HepG2 (cell line): ENCODE data around the gene ERP27. TPM values are rescaled to one million over a fixed set of nuclear protein-coding genes. Genes with fewer than 3 reads are reported as not detected.

ENCODE experiments used
- ATAC-seq: fragments of 200-7000 bp; cut with Tn5 transposase; 3 replicates; pipeline ENCODE4 v1.9.1; 2020; ENCODE audit warnings: mild to moderate bottlenecking, moderate library complexity
- BruUV-seq: library from RNA; stranded (reverse); fragments of 400-500 nt; replicated peaks from 2 replicates; lab custom pipeline; 2021; lab: Mats Ljungman, UMichigan
- CTCF ChIA-PET: fragments of 300-600 bp; formaldehyde crosslinking; extraction: SDS; loops from one replicate; lab custom pipeline; 2021; ENCODE audit warnings: low total read pairs, inconsistent platforms, low intra/inter-chr PET ratio; lab: Yijun Ruan, JAX
- POLR2A ChIA-PET: fragments of 350-600 bp; sonication (Branson Sonifier 250); formaldehyde crosslinking; loops from one replicate; lab custom pipeline; 2020; ENCODE audit warnings: antibody characterized with exemption, inconsistent platforms; lab: Yijun Ruan, JAX
- DNase-seq: peaks from one replicate; pipeline ENCODE4 v3.0.0-alpha.2; 2015; ENCODE audit warnings: low spot score
- FAIRE-seq: peaks from 3 replicates; lab custom pipeline; 2011; peaks lifted over from hg19 to GRCh38; lab: Jason Lieb, UNC
- H2AFZ ChIP-seq: one replicate; pipeline ENCODE4 v1.6.1; 2011; ENCODE audit warnings: low read length, inconsistent platforms
- H3K27ac ChIP-seq: fragments of 300-600 bp; 3 replicates; pipeline ENCODE4 v1.8.0; 2011; ENCODE audit warnings: mixed run types, mild to moderate bottlenecking, mixed read lengths, low read length, inconsistent platforms; ENCODE audit not compliant: insufficient read depth; ENCODE audit errors: extremely low read length
- H3K27me3 ChIP-seq, 2 experiments: fragments of 200-600 bp in 1 of 2; 2 replicates in 1 of 2; 3 replicates in 1 of 2; pipeline versions ENCODE4 v1.6.0 to v1.8.0; 2011; ENCODE audit warnings: low read length in 2 of 2, mild to moderate bottlenecking in 2 of 2, moderate library complexity in 2 of 2, inconsistent platforms in 1 of 2; ENCODE audit not compliant: insufficient read depth in 2 of 2, control insufficient read depth in 1 of 2
- H3K36me3 ChIP-seq, 2 experiments: fragments of 200-600 bp in 1 of 2; replicated peaks in 1 of 2; 2 replicates in 1 of 2; 3 replicates in 1 of 2; pipeline versions ENCODE4 v1.5.1 to v1.8.0; 2011; ENCODE audit warnings: low read length in 2 of 2, inconsistent platforms in 1 of 2; ENCODE audit not compliant: insufficient read depth in 2 of 2, control insufficient read depth in 1 of 2
- H3K4me1 ChIP-seq: 2 replicates; pipeline ENCODE4 v1.5.1; 2012; ENCODE audit warnings: low read length, inconsistent platforms; ENCODE audit not compliant: insufficient read depth
- H3K4me2 ChIP-seq: 2 replicates; pipeline ENCODE4 v1.6.0; 2011; ENCODE audit warnings: low read depth, low read length, inconsistent platforms
- H3K4me3 ChIP-seq, 3 experiments: fragments of 200-600 bp in 1 of 3; sonication (generic), shearing (Covaris generic) in 1 of 3; replicated peaks in 1 of 3; 2 replicates each; pipeline ENCODE4 v1.5.1; 2011 to 2016; ENCODE audit warnings: low read length in 3 of 3, inconsistent platforms in 2 of 3, low read depth in 2 of 3, mild to moderate bottlenecking in 2 of 3, control low read depth in 1 of 3, mixed read lengths in 1 of 3; ENCODE audit not compliant: insufficient read depth in 1 of 3
- H3K79me2 ChIP-seq: one replicate; pipeline ENCODE4 v1.6.1; 2011; ENCODE audit warnings: low read length, inconsistent platforms; ENCODE audit not compliant: insufficient read depth
- H3K9ac ChIP-seq: 2 replicates; pipeline ENCODE4 v1.6.0; 2011; ENCODE audit warnings: mild to moderate bottlenecking, low read depth, low read length, inconsistent platforms; ENCODE audit not compliant: insufficient read depth
- H3K9me3 ChIP-seq: 2 replicates; pipeline ENCODE4 v1.5.1; 2012; ENCODE audit warnings: mild to moderate bottlenecking, low read length
- H4K20me1 ChIP-seq: 2 replicates; pipeline ENCODE4 v1.6.0; 2011; ENCODE audit warnings: inconsistent platforms, mild to moderate bottlenecking, low read length, moderate library complexity; ENCODE audit not compliant: insufficient read depth
- SP5 ChIP-seq: IDR thresholded peaks from 2 replicates; pipeline ENCODE4 v1.6.1; 2016; ENCODE audit warnings: low read depth, borderline replicate concordance
- ZEB1 ChIP-seq: IDR thresholded peaks from 2 replicates; pipeline ENCODE4 v1.6.1; 2012; ENCODE audit warnings: mild to moderate bottlenecking, low read depth, inconsistent platforms; ENCODE audit not compliant: insufficient replicate concordance
- ZNF577 ChIP-seq: sonication (generic); formaldehyde crosslinking; IDR thresholded peaks from 2 replicates; pipeline ENCODE4 v1.4.0; 2020; ENCODE audit warnings: mild to moderate bottlenecking, low read depth, missing genetic modification reagents, borderline replicate concordance
- ZNF644 ChIP-seq: IDR thresholded peaks from 2 replicates; pipeline ENCODE4 v1.6.1; 2016; ENCODE audit warnings: low read depth
- ZNF772 ChIP-seq: sonication (generic); formaldehyde crosslinking; IDR thresholded peaks from 2 replicates; pipeline ENCODE4 v1.5.0; 2020; ENCODE audit warnings: mild to moderate bottlenecking, missing genetic modification reagents
- ZNF839 ChIP-seq: sonication (generic); formaldehyde crosslinking; IDR thresholded peaks from 2 replicates; pipeline ENCODE4 v1.4.0; 2020; ENCODE audit warnings: missing genetic modification reagents, mild to moderate bottlenecking, borderline replicate concordance
- WGBS: methylation state at CpG from one replicate; pipeline ENCODE4 v1.1.6; 2017; ENCODE audit warnings: low lambda C conversion rate; 5-methylcytosine and 5-hydroxymethylcytosine counted together
- in situ Hi-C: cut with HindIII; loops from 2 replicates; pipeline ENCODE4 v1.10.0; 2017; ENCODE audit warnings: low pct_unique_long_range_greater_than_20kb; ENCODE audit not compliant: extremely low pct_ligation_motif_present
- intact Hi-C: fragments of 100-400 bp; cut with micrococcal nuclease; formaldehyde crosslinking; loops from one replicate; pipeline ENCODE4 v1.10.0; 2022; ENCODE audit not compliant: unreplicated experiment
- polyA plus RNA-seq, 8 experiments: library from polyadenylated mRNA; depleted of rRNA in 3 of 8; stranded (reverse) in 7 of 8; unstranded in 1 of 8; fragments of >200 nt; fragmentation: Illumina TruSeq in 4 of 8; extraction: Trizol in 4 of 8; gene quantifications; 2 replicates each; pipeline versions ENCODE4 v1.2.1 to v1.2.3, GENCODE V29; 2011 to 2016; ENCODE audit warnings: low read depth in 4 of 8, missing spikeins in 1 of 8, mixed read lengths in 1 of 8; ENCODE audit not compliant: insufficient read depth in 1 of 8
- total RNA-seq, 5 experiments: library from RNA; depleted of rRNA; stranded (reverse); fragments of >200 nt; fragmentation: Illumina TruSeq; extraction: Trizol; gene quantifications; 2 replicates each; pipeline ENCODE4 v1.2.3, GENCODE V29; 2016; ENCODE audit warnings: low read depth in 1 of 5
- TF ChIP-seq, protein P1 (sequence below): sonication (generic); formaldehyde crosslinking; IDR thresholded peaks from 2 replicates; pipeline ENCODE4 v1.5.0; 2020; ENCODE audit warnings: missing genetic modification reagents, mild to moderate bottlenecking, borderline replicate concordance
- TF ChIP-seq, protein P2 (sequence below): fragments of 450-650 bp; IDR thresholded peaks from 2 replicates; pipeline ENCODE4 v1.6.1; 2016
- TF ChIP-seq, protein P3 (sequence below): sonication (generic); formaldehyde crosslinking; IDR thresholded peaks from 2 replicates; pipeline ENCODE4 v1.4.0; 2020; ENCODE audit warnings: missing genetic modification reagents
- TF ChIP-seq, protein P4 (sequence below): sonication (generic); formaldehyde crosslinking; IDR thresholded peaks from 2 replicates; pipeline ENCODE4 v1.4.0; 2020; ENCODE audit warnings: low read depth, mild to moderate bottlenecking, missing genetic modification reagents
- TF ChIP-seq, protein P5 (sequence below): sonication (generic); formaldehyde crosslinking; IDR thresholded peaks from 2 replicates; pipeline ENCODE4 v1.4.0; 2020; ENCODE audit warnings: mild to moderate bottlenecking, missing genetic modification reagents

The ERP27 gene
- total and polyA plus RNA-seq, 2 of the 13 experiments (the other 11 are each of a cell fraction or from before 2014, with no cell fraction given): 1.8 to 6.6 TPM

DNA sequence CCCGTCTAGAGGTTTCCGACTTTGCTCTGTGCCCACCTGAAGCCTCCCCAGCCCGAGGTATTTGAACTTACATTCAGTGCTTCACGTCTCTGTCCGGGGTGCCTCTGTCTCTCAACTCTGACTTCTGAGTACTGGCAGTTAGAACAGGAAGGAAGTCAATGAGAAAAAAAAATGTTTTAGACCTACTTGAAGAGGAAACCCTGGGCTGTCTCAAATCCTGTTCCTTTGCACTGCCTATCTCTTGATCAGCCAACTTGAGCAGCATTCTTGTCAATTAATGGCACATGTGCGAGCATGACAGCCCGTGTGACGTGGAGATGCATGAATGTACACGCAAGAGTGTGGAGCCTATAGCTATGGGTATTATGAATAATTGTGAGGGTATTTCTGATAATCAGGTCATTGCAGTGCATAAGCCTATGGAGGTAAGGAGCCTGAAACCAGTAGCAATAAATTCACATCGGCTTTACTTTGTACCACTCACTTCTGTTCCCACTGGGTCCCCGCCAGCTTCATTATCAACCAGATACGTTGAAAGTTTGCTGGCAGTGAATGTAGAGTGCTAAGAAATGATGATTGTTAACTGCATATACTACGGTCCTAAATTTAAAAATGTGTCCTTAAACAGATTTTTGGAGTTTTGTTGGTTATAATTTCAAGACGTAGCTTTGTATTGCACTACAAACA, 23.3 kb upstream of the ERP27 start, which contains the start of gene ARHGDIB (continued):
- TF ChIP-seq ZEB1: no peak
- TF ChIP-seq, protein P1, sequence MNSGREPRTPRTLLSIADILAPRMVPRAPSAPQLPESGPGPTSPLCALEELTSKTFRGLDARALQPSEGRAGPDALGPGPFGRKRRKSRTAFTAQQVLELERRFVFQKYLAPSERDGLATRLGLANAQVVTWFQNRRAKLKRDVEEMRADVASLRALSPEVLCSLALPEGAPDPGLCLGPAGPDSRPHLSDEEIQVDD (CRISPR knock-in tag): no peak

DNA sequence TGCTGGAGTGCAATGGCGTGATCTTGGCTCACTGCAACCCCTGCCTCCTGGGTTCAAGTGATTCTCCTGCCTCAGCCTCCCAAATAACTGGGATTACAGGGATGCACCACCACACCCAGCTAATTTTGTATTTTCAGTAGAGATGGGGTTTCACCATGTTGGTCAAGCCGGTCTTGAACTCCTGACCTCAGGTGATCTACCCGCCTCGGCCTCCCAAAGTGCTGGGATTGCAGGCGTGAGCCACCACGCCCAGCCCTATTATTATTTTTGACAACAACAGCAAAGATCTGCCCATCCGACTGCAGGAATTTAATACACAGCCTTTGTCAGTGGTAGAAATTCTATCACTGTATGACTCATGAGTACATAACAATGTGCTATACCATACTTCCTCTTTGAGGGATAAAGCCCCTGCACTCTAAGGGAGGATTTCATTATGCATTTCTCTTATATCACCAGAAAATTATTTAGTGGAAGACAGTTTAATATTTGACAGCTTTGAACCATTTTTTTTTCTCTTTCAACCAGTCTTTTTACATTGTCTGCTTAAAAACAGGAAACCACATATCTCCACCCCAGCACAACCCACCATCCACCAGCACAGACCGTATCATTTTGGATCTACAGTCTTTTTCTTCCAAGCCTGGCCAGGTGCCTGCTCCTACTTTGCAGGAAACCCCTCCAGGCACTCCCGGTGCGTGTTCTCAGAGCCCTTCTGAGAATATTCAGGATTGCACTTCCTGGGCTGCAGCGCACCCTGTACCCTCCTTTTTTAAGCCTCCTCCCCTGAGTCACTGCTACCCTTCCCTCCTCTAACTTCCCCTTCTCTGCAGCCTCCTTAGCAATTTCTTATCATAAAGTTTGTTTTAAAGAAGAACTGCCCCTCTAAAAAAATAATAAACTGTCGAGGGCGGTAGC, 22.5 kb upstream of the ERP27 start:
- no peaks in the 10 kb centered on the region for H3K27me3 ChIP-seq
- H3K4me1 ChIP-seq: no peaks in the 10 kb centered on the region
- no TSS peak for BruUV-seq
- WGBS: 40% methylated on average over 13 of the region's 13 CpGs
- H3K27ac ChIP-seq: no peak overlapping the region
- no peak overlapping the region for H2AFZ ChIP-seq
- FAIRE-seq: no peak
- no peaks in the 10 kb centered on the region for H3K36me3 ChIP-seq
- no peak overlapping the region for H3K4me3 ChIP-seq
- ChIA-PET CTCF (no interaction called here), POLR2A (no interaction called here)
- H4K20me1 ChIP-seq: no peaks in the 10 kb centered on the region
- ATAC-seq: no peak
- H3K4me2 ChIP-seq: no peak overlapping the region
- H3K9ac ChIP-seq: no peak overlapping the region
- intact Hi-C loops: no loop called here
- in situ Hi-C loops: no loop called here
- DNase-seq: no peak
- H3K79me2 ChIP-seq: no peaks in the 10 kb centered on the region
- H3K9me3 ChIP-seq: no peaks in the 10 kb centered on the region
- TF ChIP-seq, protein P2, sequence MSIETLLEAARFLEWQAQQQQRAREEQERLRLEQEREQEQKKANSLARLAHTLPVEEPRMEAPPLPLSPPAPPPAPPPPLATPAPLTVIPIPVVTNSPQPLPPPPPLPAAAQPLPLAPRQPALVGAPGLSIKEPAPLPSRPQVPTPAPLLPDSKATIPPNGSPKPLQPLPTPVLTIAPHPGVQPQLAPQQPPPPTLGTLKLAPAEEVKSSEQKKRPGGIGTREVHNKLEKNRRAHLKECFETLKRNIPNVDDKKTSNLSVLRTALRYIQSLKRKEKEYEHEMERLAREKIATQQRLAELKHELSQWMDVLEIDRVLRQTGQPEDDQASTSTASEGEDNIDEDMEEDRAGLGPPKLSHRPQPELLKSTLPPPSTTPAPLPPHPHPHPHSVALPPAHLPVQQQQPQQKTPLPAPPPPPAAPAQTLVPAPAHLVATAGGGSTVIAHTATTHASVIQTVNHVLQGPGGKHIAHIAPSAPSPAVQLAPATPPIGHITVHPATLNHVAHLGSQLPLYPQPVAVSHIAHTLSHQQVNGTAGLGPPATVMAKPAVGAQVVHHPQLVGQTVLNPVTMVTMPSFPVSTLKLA: no peak
- TF ChIP-seq, protein P3, sequence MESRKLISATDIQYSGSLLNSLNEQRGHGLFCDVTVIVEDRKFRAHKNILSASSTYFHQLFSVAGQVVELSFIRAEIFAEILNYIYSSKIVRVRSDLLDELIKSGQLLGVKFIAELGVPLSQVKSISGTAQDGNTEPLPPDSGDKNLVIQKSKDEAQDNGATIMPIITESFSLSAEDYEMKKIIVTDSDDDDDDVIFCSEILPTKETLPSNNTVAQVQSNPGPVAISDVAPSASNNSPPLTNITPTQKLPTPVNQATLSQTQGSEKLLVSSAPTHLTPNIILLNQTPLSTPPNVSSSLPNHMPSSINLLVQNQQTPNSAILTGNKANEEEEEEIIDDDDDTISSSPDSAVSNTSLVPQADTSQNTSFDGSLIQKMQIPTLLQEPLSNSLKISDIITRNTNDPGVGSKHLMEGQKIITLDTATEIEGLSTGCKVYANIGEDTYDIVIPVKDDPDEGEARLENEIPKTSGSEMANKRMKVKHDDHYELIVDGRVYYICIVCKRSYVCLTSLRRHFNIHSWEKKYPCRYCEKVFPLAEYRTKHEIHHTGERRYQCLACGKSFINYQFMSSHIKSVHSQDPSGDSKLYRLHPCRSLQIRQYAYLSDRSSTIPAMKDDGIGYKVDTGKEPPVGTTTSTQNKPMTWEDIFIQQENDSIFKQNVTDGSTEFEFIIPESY: no peak
- no peak for TF ChIP-seq ZNF644 (CRISPR knock-in tag)
- no peak for TF ChIP-seq ZNF577
- TF ChIP-seq, protein P4, sequence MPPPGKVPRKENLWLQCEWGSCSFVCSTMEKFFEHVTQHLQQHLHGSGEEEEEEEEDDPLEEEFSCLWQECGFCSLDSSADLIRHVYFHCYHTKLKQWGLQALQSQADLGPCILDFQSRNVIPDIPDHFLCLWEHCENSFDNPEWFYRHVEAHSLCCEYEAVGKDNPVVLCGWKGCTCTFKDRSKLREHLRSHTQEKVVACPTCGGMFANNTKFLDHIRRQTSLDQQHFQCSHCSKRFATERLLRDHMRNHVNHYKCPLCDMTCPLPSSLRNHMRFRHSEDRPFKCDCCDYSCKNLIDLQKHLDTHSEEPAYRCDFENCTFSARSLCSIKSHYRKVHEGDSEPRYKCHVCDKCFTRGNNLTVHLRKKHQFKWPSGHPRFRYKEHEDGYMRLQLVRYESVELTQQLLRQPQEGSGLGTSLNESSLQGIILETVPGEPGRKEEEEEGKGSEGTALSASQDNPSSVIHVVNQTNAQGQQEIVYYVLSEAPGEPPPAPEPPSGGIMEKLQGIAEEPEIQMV (CRISPR knock-in tag): no peak
- no peak for TF ChIP-seq ZNF772 (CRISPR knock-in tag)
- TF ChIP-seq, protein P5, sequence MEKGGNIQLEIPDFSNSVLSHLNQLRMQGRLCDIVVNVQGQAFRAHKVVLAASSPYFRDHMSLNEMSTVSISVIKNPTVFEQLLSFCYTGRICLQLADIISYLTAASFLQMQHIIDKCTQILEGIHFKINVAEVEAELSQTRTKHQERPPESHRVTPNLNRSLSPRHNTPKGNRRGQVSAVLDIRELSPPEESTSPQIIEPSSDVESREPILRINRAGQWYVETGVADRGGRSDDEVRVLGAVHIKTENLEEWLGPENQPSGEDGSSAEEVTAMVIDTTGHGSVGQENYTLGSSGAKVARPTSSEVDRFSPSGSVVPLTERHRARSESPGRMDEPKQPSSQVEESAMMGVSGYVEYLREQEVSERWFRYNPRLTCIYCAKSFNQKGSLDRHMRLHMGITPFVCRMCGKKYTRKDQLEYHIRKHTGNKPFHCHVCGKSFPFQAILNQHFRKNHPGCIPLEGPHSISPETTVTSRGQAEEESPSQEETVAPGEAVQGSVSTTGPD: no peak
- TF ChIP-seq ZNF839 (CRISPR knock-in tag): no peak
- no peak for TF ChIP-seq SP5 (CRISPR knock-in tag)
